Measurements from ENCODE around the gene CEP128. TPM values are rescaled to one million over a fixed set of nuclear protein-coding genes. Genes with fewer than 3 reads are reported as not detected.

The CEP128 gene
- total and polyA plus RNA-seq, 7 experiments from 2014 or later: 4.2 to 22.8 (median 9.9) TPM

DNA sequence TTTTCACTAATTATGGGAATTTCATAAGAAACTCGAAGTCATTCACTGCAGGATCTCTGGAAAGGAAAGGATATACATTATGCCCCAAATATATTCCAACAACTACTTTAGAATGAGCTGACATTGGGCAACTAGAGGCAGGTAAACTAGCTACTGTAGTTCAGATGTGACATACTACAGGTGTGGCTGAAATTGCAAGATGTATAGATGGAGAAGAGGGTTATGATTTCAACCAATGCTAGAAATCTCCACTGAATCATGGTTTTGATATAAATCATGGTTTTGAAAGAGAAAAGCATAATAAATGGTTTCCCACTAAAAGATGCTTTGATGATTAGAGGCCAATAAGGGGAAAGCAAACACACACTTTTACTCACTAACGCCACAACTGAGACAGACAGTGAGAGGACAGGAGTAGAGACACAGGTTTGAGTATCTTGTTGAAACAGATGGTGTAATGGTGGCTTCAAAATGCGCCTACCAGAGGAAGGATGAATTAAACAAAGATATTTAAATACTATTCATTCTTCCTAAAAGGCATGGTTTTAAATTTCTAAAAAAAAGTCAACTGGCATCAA, 434.2 kb downstream of the CEP128 start:
- intact Hi-C loops (cut with micrococcal nuclease): no loop called here
- H3K36me3 ChIP-seq (ENCODE audit: control insufficient read depth in 2 of 3, insufficient read depth in 3 of 3, low read length in 3 of 3): no peaks in the 10 kb centered on the region
- no peaks in the 10 kb centered on the region for H3K4me1 ChIP-seq (ENCODE audit: control insufficient read depth in 2 of 2, insufficient read depth in 2 of 2, low read length in 2 of 2)
- H3K4me3 ChIP-seq (ENCODE audit: low read length): no peak overlapping the region
- Mint-ChIP-seq H3K27me3 (no peaks in the 10 kb centered on the region), H3K4me1 (no peaks in the 10 kb centered on the region), H3K9me3 (peaks cover 0 to 25% (median 6%) of the 10 kb centered on the region in 11 donors), H3K4me3 (no peak overlapping the region), H3K36me3 (peaks cover 0 to 9% (median 4%) of the 10 kb centered on the region in 5 donors), H3K27ac (no peak overlapping the region)
- ChIA-PET POLR2A (no interaction called here), CTCF (no interaction called here)
- no peaks in the 10 kb centered on the region for H3K27me3 ChIP-seq (ENCODE audit: control insufficient read depth in 2 of 2, insufficient read depth in 2 of 2, low read length in 2 of 2)
- ATAC-seq (no peak), DNase-seq (no peak)
- no peaks in the 10 kb centered on the region for H3K9me3 ChIP-seq (ENCODE audit: control insufficient read depth in 2 of 3, low read length in 3 of 3)
- no peak overlapping the region for H3K27ac ChIP-seq (ENCODE audit: low read depth, low read length)

GRCh38 chr14:80504781-80505180, 436.8 kb downstream of the CEP128 start:
- H3K4me3 Mint-ChIP-seq: no peak overlapping the region
- H3K27ac Mint-ChIP-seq: no peak overlapping the region
- DNase-seq (no peak), ATAC-seq (no peak)
- intact Hi-C loops (cut with micrococcal nuclease): no loop called here
- no peaks in the 10 kb centered on the region for H3K27me3 Mint-ChIP-seq
- Histone ChIP-seq H3K4me1 (ENCODE audit: control insufficient read depth in 2 of 2, insufficient read depth in 2 of 2, low read length in 2 of 2) (no peaks in the 10 kb centered on the region), H3K36me3 (ENCODE audit: control insufficient read depth in 2 of 3, insufficient read depth in 3 of 3, low read length in 3 of 3) (no peaks in the 10 kb centered on the region), H3K9me3 (ENCODE audit: control insufficient read depth in 2 of 3, low read length in 3 of 3) (no peaks in the 10 kb centered on the region), H3K4me3 (ENCODE audit: low read length) (no peak overlapping the region), H3K27me3 (ENCODE audit: control insufficient read depth in 2 of 2, insufficient read depth in 2 of 2, low read length in 2 of 2) (no peaks in the 10 kb centered on the region), H3K27ac (ENCODE audit: low read depth, low read length) (no peak overlapping the region)
- H3K36me3 Mint-ChIP-seq: peaks cover 0 to 14% (median 4%) of the 10 kb centered on the region in 5 donors
- POLR2A ChIA-PET: no interaction called here
- CTCF ChIA-PET: no interaction called here
- no peaks in the 10 kb centered on the region for H3K4me1 Mint-ChIP-seq
- H3K9me3 Mint-ChIP-seq: peaks cover 0 to 5% (median 1%) of the 10 kb centered on the region in 11 donors

DNA sequence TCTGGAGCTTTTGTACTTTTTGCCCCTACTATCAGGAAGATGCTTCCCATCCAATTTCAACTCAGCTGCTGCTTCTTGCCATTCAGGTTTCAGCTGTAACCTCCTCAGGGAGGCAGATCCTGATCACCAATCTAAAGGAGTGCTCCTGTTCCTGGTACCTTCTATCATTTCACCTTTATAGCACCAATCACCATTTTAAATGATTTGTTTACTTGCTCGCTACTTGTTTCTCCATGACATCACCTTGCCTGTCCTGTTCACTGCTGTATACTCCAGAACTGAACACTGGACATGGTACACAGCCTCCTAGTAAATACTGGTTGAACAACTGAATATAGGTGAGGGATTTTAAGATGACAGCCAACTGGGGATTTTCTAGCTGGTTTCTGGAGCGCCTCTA, 443.0 kb downstream of the CEP128 start:
- intact Hi-C loops (cut with micrococcal nuclease): no loop called here
- no peak for ATAC-seq
- Histone ChIP-seq H3K4me1 (ENCODE audit: control insufficient read depth in 2 of 2, insufficient read depth in 2 of 2, low read length in 2 of 2) (no peaks in the 10 kb centered on the region), H3K27ac (ENCODE audit: low read depth, low read length) (no peak overlapping the region), H3K4me3 (ENCODE audit: low read length) (no peak overlapping the region), H3K36me3 (ENCODE audit: control insufficient read depth in 2 of 3, insufficient read depth in 3 of 3, low read length in 3 of 3) (no peaks in the 10 kb centered on the region), H3K27me3 (ENCODE audit: control insufficient read depth in 2 of 2, insufficient read depth in 2 of 2, low read length in 2 of 2) (no peaks in the 10 kb centered on the region), H3K9me3 (ENCODE audit: control insufficient read depth in 2 of 3, low read length in 3 of 3) (no peaks in the 10 kb centered on the region)
- no peak overlapping the region for H3K4me3 Mint-ChIP-seq
- H3K27me3 Mint-ChIP-seq: no peaks in the 10 kb centered on the region
- no peak for DNase-seq
- no peaks in the 10 kb centered on the region for H3K9me3 Mint-ChIP-seq
- H3K36me3 Mint-ChIP-seq: peaks cover 0 to 6% (median 4%) of the 10 kb centered on the region in 5 donors
- CTCF ChIA-PET: no interaction called here
- no peak overlapping the region for H3K27ac Mint-ChIP-seq
- H3K4me1 Mint-ChIP-seq: no peaks in the 10 kb centered on the region
- POLR2A ChIA-PET: no interaction called here

DNA sequence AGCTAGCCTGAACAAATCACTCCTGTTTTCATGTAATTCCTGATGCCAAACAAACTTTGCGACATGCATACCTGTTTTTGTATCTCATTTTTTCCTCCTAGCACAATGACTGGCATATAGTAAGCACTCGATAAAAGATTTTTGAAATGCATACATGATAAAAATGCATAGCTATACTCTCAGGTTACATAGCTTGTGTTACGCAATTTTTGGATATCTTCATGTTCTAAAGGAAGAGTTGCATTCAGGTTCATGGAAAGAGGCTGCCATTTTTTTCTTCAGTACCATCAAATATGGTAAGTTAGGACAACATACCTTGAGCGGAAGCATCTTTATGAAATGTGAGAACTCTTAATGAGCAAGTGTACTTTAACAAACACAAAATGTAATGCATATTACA, 445.4 kb downstream of the CEP128 start:
- H3K9me3 Mint-ChIP-seq: no peaks in the 10 kb centered on the region
- Histone ChIP-seq H3K4me3 (ENCODE audit: low read length) (no peak overlapping the region), H3K4me1 (ENCODE audit: control insufficient read depth in 2 of 2, insufficient read depth in 2 of 2, low read length in 2 of 2) (no peaks in the 10 kb centered on the region), H3K27ac (ENCODE audit: low read depth, low read length) (no peak overlapping the region), H3K36me3 (ENCODE audit: control insufficient read depth in 2 of 3, insufficient read depth in 3 of 3, low read length in 3 of 3) (no peaks in the 10 kb centered on the region), H3K9me3 (ENCODE audit: control insufficient read depth in 2 of 3, low read length in 3 of 3) (no peaks in the 10 kb centered on the region), H3K27me3 (ENCODE audit: control insufficient read depth in 2 of 2, insufficient read depth in 2 of 2, low read length in 2 of 2) (no peaks in the 10 kb centered on the region)
- POLR2A ChIA-PET: no interaction called here
- peaks cover 0 to 7% (median 0%) of the 10 kb centered on the region in 7 donors for H3K4me1 Mint-ChIP-seq
- no peak overlapping the region for H3K4me3 Mint-ChIP-seq
- no peak overlapping the region for H3K27ac Mint-ChIP-seq
- no peaks in the 10 kb centered on the region for H3K27me3 Mint-ChIP-seq
- peaks cover 0 to 4% (median 0%) of the 10 kb centered on the region in 5 donors for H3K36me3 Mint-ChIP-seq
- ATAC-seq: no peak
- DNase-seq: no peak
- intact Hi-C loops (cut with micrococcal nuclease): no loop called here
- CTCF ChIA-PET: no interaction called here

- no peak overlapping the region for H3K4me3 ChIP-seq (ENCODE audit: low read length)
- no peaks in the 10 kb centered on the region for H3K27me3 ChIP-seq (ENCODE audit: control insufficient read depth in 2 of 2, insufficient read depth in 2 of 2, low read length in 2 of 2)
- DNase-seq: no peak
- ChIA-PET CTCF (no interaction called here), POLR2A (no interaction called here)
- Mint-ChIP-seq H3K36me3 (peaks cover 0 to 4% (median 0%) of the 10 kb centered on the region in 5 donors), H3K4me1 (peaks cover 0 to 7% (median 0%) of the 10 kb centered on the region in 7 donors), H3K4me3 (no peak overlapping the region), H3K27me3 (no peaks in the 10 kb centered on the region), H3K9me3 (peaks cover 0 to 2% (median 0%) of the 10 kb centered on the region in 11 donors), H3K27ac (no peak overlapping the region)
- no peaks in the 10 kb centered on the region for H3K9me3 ChIP-seq (ENCODE audit: control insufficient read depth in 2 of 3, low read length in 3 of 3)
- intact Hi-C loops (cut with micrococcal nuclease): no loop called here
- H3K36me3 ChIP-seq (ENCODE audit: control insufficient read depth in 2 of 3, insufficient read depth in 3 of 3, low read length in 3 of 3): no peaks in the 10 kb centered on the region
- ATAC-seq: no peak
- H3K4me1 ChIP-seq (ENCODE audit: control insufficient read depth in 2 of 2, insufficient read depth in 2 of 2, low read length in 2 of 2): no peaks in the 10 kb centered on the region
- no peak overlapping the region for H3K27ac ChIP-seq (ENCODE audit: low read depth, low read length)
Measured at GRCh38 chr14:80494769-80495168, 446.8 kb downstream of the CEP128 start.

DNA sequence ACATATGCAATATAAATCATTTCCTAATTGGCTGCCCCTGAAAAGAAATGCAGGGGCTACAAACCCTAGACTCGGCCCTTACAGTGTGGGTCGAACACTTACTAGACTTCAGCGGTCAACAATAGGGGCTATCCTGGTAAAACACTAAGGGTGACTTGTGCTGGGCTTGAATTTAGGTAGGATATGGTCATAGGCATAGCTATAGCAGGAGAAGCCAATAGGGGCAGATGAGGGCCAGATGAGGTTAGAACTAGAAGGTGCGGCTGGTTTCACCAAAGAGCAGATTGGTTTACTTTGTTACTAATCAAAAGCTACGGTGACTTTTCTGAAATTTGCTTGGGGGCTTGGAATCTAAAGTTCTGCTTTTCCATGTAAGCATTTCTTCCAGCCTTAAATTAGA, 447.9 kb downstream of the CEP128 start:
- Histone ChIP-seq H3K4me1 (ENCODE audit: control insufficient read depth in 2 of 2, insufficient read depth in 2 of 2, low read length in 2 of 2) (no peaks in the 10 kb centered on the region), H3K27me3 (ENCODE audit: control insufficient read depth in 2 of 2, insufficient read depth in 2 of 2, low read length in 2 of 2) (no peaks in the 10 kb centered on the region), H3K36me3 (ENCODE audit: control insufficient read depth in 2 of 3, insufficient read depth in 3 of 3, low read length in 3 of 3) (no peaks in the 10 kb centered on the region), H3K4me3 (ENCODE audit: low read length) (no peak overlapping the region), H3K9me3 (ENCODE audit: control insufficient read depth in 2 of 3, low read length in 3 of 3) (no peaks in the 10 kb centered on the region), H3K27ac (ENCODE audit: low read depth, low read length) (no peak overlapping the region)
- CTCF ChIA-PET: no interaction called here
- Mint-ChIP-seq H3K27me3 (no peaks in the 10 kb centered on the region), H3K27ac (no peak overlapping the region), H3K9me3 (peaks cover 0 to 2% (median 0%) of the 10 kb centered on the region in 11 donors), H3K36me3 (peaks cover 0 to 4% (median 0%) of the 10 kb centered on the region in 5 donors), H3K4me1 (peaks cover 0 to 7% (median 0%) of the 10 kb centered on the region in 7 donors), H3K4me3 (no peak overlapping the region)
- intact Hi-C loops (cut with micrococcal nuclease): no loop called here
- DNase-seq (no peak), ATAC-seq (no peak)
- POLR2A ChIA-PET: no interaction called here

DNA sequence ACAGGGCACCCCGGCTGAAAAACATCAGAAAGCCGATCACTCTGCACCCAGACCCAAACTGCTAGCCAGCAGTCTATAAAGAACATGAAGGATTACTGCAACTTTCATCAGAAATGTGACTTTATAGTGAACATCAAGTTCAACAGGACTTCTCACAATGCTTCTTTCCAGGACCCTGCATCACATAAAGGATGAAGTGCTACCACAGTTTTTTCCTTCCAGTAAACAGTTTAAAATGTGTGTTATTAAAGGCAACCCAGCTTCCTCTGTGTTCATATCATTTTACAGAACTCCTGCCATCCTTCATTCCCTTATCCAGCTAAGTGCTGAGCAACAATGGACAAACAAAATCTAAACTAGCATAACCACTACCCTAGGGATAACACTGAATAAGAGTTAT, 449.9 kb downstream of the CEP128 start:
- H3K4me3 Mint-ChIP-seq: no peak overlapping the region
- H3K9me3 Mint-ChIP-seq: peaks cover 0 to 6% (median 0%) of the 10 kb centered on the region in 11 donors
- Histone ChIP-seq H3K4me3 (ENCODE audit: low read length) (no peak overlapping the region), H3K27me3 (ENCODE audit: control insufficient read depth in 2 of 2, insufficient read depth in 2 of 2, low read length in 2 of 2) (no peaks in the 10 kb centered on the region), H3K9me3 (ENCODE audit: control insufficient read depth in 2 of 3, low read length in 3 of 3) (no peaks in the 10 kb centered on the region), H3K36me3 (ENCODE audit: control insufficient read depth in 2 of 3, insufficient read depth in 3 of 3, low read length in 3 of 3) (no peaks in the 10 kb centered on the region), H3K4me1 (ENCODE audit: control insufficient read depth in 2 of 2, insufficient read depth in 2 of 2, low read length in 2 of 2) (no peaks in the 10 kb centered on the region), H3K27ac (ENCODE audit: low read depth, low read length) (no peak overlapping the region)
- ChIA-PET CTCF (no interaction called here), POLR2A (no interaction called here)
- no peak for DNase-seq
- H3K27me3 Mint-ChIP-seq: no peaks in the 10 kb centered on the region
- ATAC-seq: no peak
- peaks cover 0 to 7% (median 0%) of the 10 kb centered on the region in 7 donors for H3K4me1 Mint-ChIP-seq
- H3K27ac Mint-ChIP-seq: no peak overlapping the region
- intact Hi-C loops (cut with micrococcal nuclease): no loop called here
- H3K36me3 Mint-ChIP-seq: peaks cover 0 to 4% (median 0%) of the 10 kb centered on the region in 5 donors
